ENCODE data around the gene NDUFS2. TPM values are rescaled to one million over a fixed set of nuclear protein-coding genes. Genes with fewer than 3 reads are reported as not detected.

NDUFS2 gene
- total and polyA plus RNA-seq, 3 donors from 2014 or later, result 82.9 to 129 (median 117) TPM

DNA sequence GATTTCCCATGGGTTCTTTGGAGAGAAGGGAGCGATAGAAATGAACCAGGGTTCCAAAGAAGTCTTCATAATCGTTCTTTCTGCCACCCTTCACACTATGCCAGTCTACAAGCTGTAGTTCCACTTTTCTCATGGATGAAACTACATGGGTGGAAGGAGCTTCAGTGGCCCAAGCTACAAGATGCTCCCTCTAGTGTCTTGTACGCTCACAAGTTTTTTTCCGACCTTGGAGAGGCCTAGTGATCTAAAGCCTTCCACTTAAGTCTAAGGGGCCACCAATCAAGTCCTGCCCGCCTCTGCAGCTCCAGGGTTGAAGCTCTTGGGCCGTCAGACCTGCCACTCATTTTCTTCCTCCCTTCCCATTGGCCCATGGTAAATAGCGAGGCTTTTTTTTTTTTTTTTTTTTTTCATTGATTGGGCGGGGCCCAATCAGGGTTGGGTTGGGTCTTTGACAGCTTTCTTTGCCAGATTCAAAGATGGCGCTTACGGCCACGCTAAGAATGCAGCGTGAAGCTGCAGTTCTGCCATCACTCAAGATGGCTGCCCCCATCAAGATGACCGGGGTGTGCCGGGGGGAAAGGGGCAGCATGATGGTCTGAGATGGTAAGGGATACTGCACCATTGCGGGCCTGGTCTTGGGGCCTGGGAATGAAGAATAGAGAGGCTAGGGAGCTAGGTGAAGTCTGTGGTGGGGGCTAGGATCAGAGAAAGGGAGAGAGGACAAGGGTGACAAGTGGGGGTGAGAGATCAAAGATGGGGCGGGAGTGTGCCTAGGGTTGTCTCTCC is 23.6 kb downstream of the NDUFS2 start, which contains the start of gene TOMM40L:
TSS of gene TOMM40L (plus strand) at position 527 of the 786 bp plus-strand sequence. CDS start 430 bp downstream, outside the sequence.
- intact Hi-C loops (cut with DNase I; ENCODE audit: low total_unique reads), result no loop called here
- no peak for TF ChIP-seq POLR2A (IDR thresholded peaks at IDR 0.05)
- TF ChIP-seq, protein P1, sequence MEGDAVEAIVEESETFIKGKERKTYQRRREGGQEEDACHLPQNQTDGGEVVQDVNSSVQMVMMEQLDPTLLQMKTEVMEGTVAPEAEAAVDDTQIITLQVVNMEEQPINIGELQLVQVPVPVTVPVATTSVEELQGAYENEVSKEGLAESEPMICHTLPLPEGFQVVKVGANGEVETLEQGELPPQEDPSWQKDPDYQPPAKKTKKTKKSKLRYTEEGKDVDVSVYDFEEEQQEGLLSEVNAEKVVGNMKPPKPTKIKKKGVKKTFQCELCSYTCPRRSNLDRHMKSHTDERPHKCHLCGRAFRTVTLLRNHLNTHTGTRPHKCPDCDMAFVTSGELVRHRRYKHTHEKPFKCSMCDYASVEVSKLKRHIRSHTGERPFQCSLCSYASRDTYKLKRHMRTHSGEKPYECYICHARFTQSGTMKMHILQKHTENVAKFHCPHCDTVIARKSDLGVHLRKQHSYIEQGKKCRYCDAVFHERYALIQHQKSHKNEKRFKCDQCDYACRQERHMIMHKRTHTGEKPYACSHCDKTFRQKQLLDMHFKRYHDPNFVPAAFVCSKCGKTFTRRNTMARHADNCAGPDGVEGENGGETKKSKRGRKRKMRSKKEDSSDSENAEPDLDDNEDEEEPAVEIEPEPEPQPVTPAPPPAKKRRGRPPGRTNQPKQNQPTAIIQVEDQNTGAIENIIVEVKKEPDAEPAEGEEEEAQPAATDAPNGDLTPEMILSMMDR (IDR thresholded peaks at IDR 0.05), result peak; percentile 35 to 66 (median 35)
- peaks cover 15% of the 10 kb centered on the region for H3K4me1 ChIP-seq
- H3K36me3 ChIP-seq (ENCODE audit: low read depth, missing control alignments), result no peaks in the 10 kb centered on the region
- peak; percentile 97 for DNase-seq
- 2 to 5% methylated on average over 16 of the region's 16 CpGs for WGBS, 2 donors
- H3K27me3 ChIP-seq, result no peaks in the 10 kb centered on the region
- H3K27ac ChIP-seq, result peak within 1 kb of the TSS in 1 of 2 donors; percentile 16
- H3K4me3 ChIP-seq, result peak within 1 kb of the TSS; percentile 52 to 65
- H3K9me3 ChIP-seq, result no peaks in the 10 kb centered on the region

DNA sequence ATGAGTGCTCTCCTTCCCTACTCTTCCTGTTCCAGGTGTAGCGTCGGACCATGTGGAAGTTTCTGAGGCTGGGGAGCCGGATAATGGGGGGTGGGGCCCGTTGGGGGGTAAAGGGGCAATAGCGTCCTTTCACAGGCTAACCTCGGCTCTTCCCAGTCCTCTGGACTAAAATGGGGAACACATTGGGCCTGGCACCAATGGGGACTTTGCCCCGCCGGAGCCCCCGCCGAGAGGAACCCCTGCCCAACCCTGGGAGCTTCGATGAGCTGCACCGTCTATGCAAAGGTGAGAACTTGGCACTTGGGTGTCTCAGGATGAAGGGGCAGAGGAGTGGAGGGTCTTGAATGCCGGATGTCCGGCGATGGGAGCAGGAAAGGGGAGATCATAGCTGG is 24.1 kb downstream of the NDUFS2 start:
- Histone ChIP-seq H3K9me3 (no peaks in the 10 kb centered on the region), H3K27ac (peak overlapping the region in 1 of 2 donors; percentile 16), H3K36me3 (ENCODE audit: low read depth, missing control alignments) (no peaks in the 10 kb centered on the region), H3K27me3 (no peaks in the 10 kb centered on the region), H3K4me3 (peak overlapping the region; percentile 52 to 65), H3K4me1 (peaks cover 15% of the 10 kb centered on the region)
- 2 to 6% methylated on average over 11 to 15 of the region's 15 CpGs for WGBS, 2 donors
- TF ChIP-seq, protein P1 (IDR thresholded peaks at IDR 0.05), result no peak
- no peak for TF ChIP-seq POLR2A (IDR thresholded peaks at IDR 0.05)
- intact Hi-C loops (cut with DNase I; ENCODE audit: low total_unique reads), result no loop called here
- DNase-seq, result no peak

DNA sequence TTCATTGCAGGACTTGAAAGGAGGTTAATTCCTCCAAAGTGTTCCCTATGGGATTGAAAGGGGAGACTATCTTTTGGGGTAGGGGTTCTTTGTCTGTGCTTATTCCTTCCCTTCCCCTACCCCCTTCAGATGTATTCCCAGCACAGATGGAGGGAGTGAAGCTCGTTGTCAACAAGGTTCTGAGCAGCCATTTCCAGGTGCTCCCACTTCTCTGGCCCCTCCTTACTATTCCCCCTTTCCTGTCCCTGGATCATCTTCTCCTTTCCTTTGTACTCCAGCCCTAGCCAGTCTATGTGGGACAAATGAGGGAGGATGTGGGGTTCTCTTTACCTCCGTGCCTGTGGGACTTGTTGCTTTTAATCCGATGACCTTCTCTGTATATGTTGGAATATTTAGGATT is 24.6 kb downstream of the NDUFS2 start:
- Histone ChIP-seq H3K27ac (no peak overlapping the region), H3K4me3 (peak overlapping the region in 1 of 2 donors; percentile 52), H3K27me3 (no peaks in the 10 kb centered on the region), H3K9me3 (no peaks in the 10 kb centered on the region), H3K36me3 (ENCODE audit: low read depth, missing control alignments) (no peaks in the 10 kb centered on the region), H3K4me1 (peaks cover 15% of the 10 kb centered on the region)
- DNase-seq, result no peak
- WGBS, 2 donors, result 28 to 31% methylated on average over 3 of the region's 3 CpGs
- TF ChIP-seq, protein P1 (IDR thresholded peaks at IDR 0.05), result no peak
- no peak for TF ChIP-seq POLR2A (IDR thresholded peaks at IDR 0.05)
- intact Hi-C loops (cut with DNase I; ENCODE audit: low total_unique reads), result no loop called here

DNA sequence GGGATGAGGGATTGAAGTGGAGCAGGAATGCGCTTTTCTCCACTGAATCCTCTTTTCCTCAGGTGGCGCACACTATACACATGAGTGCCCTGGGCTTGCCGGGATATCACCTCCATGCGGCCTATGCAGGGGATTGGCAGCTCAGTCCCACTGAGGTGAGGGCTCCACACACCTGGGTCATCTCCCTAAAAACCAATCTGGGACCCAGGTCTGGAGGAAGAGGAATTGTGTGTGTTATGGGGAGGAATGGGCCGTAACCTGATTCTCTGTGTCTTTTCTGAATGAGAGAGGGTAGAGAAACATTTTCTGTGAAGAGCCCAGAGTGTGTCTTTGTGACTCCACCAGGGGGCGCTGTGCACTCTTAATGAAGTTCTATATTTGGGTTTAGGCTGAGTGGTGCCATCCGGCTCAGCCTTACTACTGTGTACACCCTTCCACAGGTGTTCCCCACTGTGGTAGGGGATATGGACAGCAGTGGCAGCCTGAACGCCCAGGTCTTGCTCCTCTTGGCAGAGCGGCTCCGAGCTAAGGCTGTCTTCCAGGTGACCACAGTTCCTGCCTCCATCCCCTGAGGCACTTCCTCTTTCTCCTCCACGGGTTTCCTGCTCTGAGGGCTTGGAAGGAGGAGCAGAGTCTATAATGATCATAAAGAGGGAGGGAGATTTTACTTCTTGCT is 25.2 kb downstream of the NDUFS2 start:
- intact Hi-C loops (cut with DNase I; ENCODE audit: low total_unique reads), result no loop called here
- no peaks in the 10 kb centered on the region for H3K27me3 ChIP-seq
- TF ChIP-seq, protein P1 (IDR thresholded peaks at IDR 0.05), result peak; percentile 95 to 98 (median 95)
- no peak for TF ChIP-seq POLR2A (IDR thresholded peaks at IDR 0.05)
- H3K4me1 ChIP-seq, result peaks cover 15% of the 10 kb centered on the region
- no peaks in the 10 kb centered on the region for H3K9me3 ChIP-seq
- no peak overlapping the region for H3K27ac ChIP-seq
- H3K36me3 ChIP-seq (ENCODE audit: low read depth, missing control alignments), result no peaks in the 10 kb centered on the region
- H3K4me3 ChIP-seq, result no peak overlapping the region
- DNase-seq, result peak; percentile 92
- WGBS, 2 donors, result 31% methylated on average over 11 of the region's 11 CpGs

Data from testis (tissue), 3 donors.